GM19023 (cell line): ENCODE results near the gene CYB561D2.

ENCODE experiments used
- ATAC-seq: cut with Tn5 transposase; IDR thresholded peaks from one replicate; pipeline ENCODE4 v1.9.1; 2021; ENCODE audit warnings: mild to moderate bottlenecking, moderate library complexity; ENCODE audit not compliant: unreplicated experiment

Gene CYB561D2

GRCh38 chr3:50340448-50341329, 10.0 kb upstream of the CYB561D2 start, which contains the start of gene RASSF1:
Gene RASSF1, minus strand, starts transcription at chr3:50340836. Its CDS starts 31 bp downstream, at chr3:50340805.
- ATAC-seq, result no peak

- ATAC-seq, result no peak
Observed at GRCh38 chr3:50341537-50341936, 9.1 kb upstream of the CYB561D2 start.

GRCh38 chr3:50341996-50342650, 8.5 kb upstream of the CYB561D2 start:
- ATAC-seq, result no peak

- no peak for ATAC-seq
Observed at GRCh38 chr3:50342813-50343633, 7.6 kb upstream of the CYB561D2 start.

- ATAC-seq, result no peak
Observed at GRCh38 chr3:50345008-50345407, 5.7 kb upstream of the CYB561D2 start.

- no peak for ATAC-seq
Observed at GRCh38 chr3:50345586-50346234, 5.0 kb upstream of the CYB561D2 start, which contains the start of gene ZMYND10. Gene ZMYND10, minus strand, starts transcription at chr3:50345732. Its CDS starts 153 bp downstream, at chr3:50345579.

- ATAC-seq, result no peak
Observed at GRCh38 chr3:50347187-50347813, 3.4 kb upstream of the CYB561D2 start.

GRCh38 chr3:50350213-50350526, 492 bp upstream of the CYB561D2 start:
- no peak for ATAC-seq

GRCh38 chr3:50351323-50351697, 648 bp downstream of the CYB561D2 start:
- ATAC-seq, result no peak

- no peak for ATAC-seq
Observed at GRCh38 chr3:50352781-50353180, 2.1 kb downstream of the CYB561D2 start.

GRCh38 chr3:50353245-50354004, 2.8 kb downstream of the CYB561D2 start:
- ATAC-seq, result no peak

- ATAC-seq, result no peak
Observed at GRCh38 chr3:50354186-50354764, 3.6 kb downstream of the CYB561D2 start.

- no peak for ATAC-seq
Observed at GRCh38 chr3:50354850-50355249, 4.2 kb downstream of the CYB561D2 start.

GRCh38 chr3:50355829-50356552, 5.3 kb downstream of the CYB561D2 start:
- no peak for ATAC-seq

- ATAC-seq, result no peak
Observed at GRCh38 chr3:50356553-50356952, 5.9 kb downstream of the CYB561D2 start.

- ATAC-seq, result no peak
Observed at GRCh38 chr3:50357481-50357880, 6.8 kb downstream of the CYB561D2 start.

- ATAC-seq, result no peak
Observed at GRCh38 chr3:50358355-50358910, 7.8 kb downstream of the CYB561D2 start.
